ENCODE measurements around the gene SLC35B2. TPM values are rescaled to one million over a fixed set of nuclear protein-coding genes. Genes with fewer than 3 reads are reported as not detected.

The SLC35B2 gene
- total RNA-seq, 1 experiment from 2014 or later, result 60.6 TPM

Small RNA genes within 50 kb of the gene (small RNA-seq; reads per million reads assigned to genes)
- gene RN7SL811P, result 0 reads per million in 2 experiments

Other genes starting within 250 kb of the SLC35B2 start
- 41.4 and 43.9 TPM in 2 replicates for gene MRPL14, start 130.1 kb downstream of the SLC35B2 start, total RNA-seq (2014; rRNA removed; shearing (Covaris generic))
- 17.7 and 17.8 TPM in 2 replicates for gene TMEM63B, start 130.0 kb downstream of the SLC35B2 start, total RNA-seq (2014; rRNA removed; shearing (Covaris generic))
- not detected in 2 replicates for gene CAPN11, start 98.7 kb downstream of the SLC35B2 start, total RNA-seq (2014; rRNA removed; shearing (Covaris generic))
- gene MYMX, start 40.6 kb downstream of the SLC35B2 start, total RNA-seq (2014; rRNA removed; shearing (Covaris generic)), result not detected in 2 replicates
- gene SLC29A1, start 33.9 kb downstream of the SLC35B2 start, total RNA-seq (2014; rRNA removed; shearing (Covaris generic)), result 13.4 and 16.2 TPM in 2 replicates
- 828 and 915 TPM in 2 replicates for gene HSP90AB1, start 10.4 kb downstream of the SLC35B2 start, total RNA-seq (2014; rRNA removed; shearing (Covaris generic))
- gene NFKBIE, start 8.0 kb upstream of the SLC35B2 start, total RNA-seq (2014; rRNA removed; shearing (Covaris generic)), result 2.4 and 4.4 TPM in 2 replicates
- not detected in 2 replicates for gene TMEM151B, start 12.9 kb upstream of the SLC35B2 start, total RNA-seq (2014; rRNA removed; shearing (Covaris generic))
- gene AARS2, start 55.8 kb upstream of the SLC35B2 start, total RNA-seq (2014; rRNA removed; shearing (Covaris generic)), result 7.8 and 8.5 TPM in 2 replicates
- gene SPATS1, start 85.1 kb upstream of the SLC35B2 start, total RNA-seq (2014; rRNA removed; shearing (Covaris generic)), result not detected in 2 replicates
- 13.9 and 16.3 TPM in 2 replicates for gene CDC5L, start 130.2 kb upstream of the SLC35B2 start, total RNA-seq (2014; rRNA removed; shearing (Covaris generic))

Measured in NCI-H460 (cell line).